HL-60 (cell line): ENCODE results near the gene TMPRSS2.

ENCODE experiments used
- DNase-seq, 2 experiments: peaks; one replicate each; pipeline ENCODE4 v3.0.0-alpha.2; 2010 to 2020; ENCODE audit warnings: low read depth in 1 of 2, low spot score in 1 of 2
- H3K27ac ChIP-seq: fragments of 250-450 bp; sonication (Bioruptor Pico); replicated peaks from 2 replicates; pipeline ENCODE4 v1.5.1; 2020; ENCODE audit warnings: mild to moderate bottlenecking, moderate library complexity
- H3K27me3 ChIP-seq: fragments of 250-450 bp; sonication (Bioruptor Pico); 2 replicates; pipeline ENCODE4 v1.5.1; 2021; ENCODE audit warnings: mild to moderate bottlenecking, moderate library complexity; ENCODE audit not compliant: insufficient read depth, poor library complexity, severe bottlenecking
- H3K4me3 ChIP-seq: replicated peaks from 2 replicates; pipeline ENCODE4 v1.5.1; 2011; ENCODE audit warnings: mild to moderate bottlenecking, control low read depth, low read length; ENCODE audit not compliant: insufficient read depth
- CTCF ChIP-seq: IDR thresholded peaks from one replicate; pipeline ENCODE4 v1.5.1; 2011; ENCODE audit warnings: low read length, control low read depth, inconsistent platforms; ENCODE audit not compliant: insufficient read depth
- GABPA ChIP-seq: IDR thresholded peaks from 2 replicates; pipeline ENCODE4 v1.6.1; 2012; ENCODE audit warnings: low read depth
- POLR2AphosphoS5 ChIP-seq: IDR thresholded peaks from 2 replicates; pipeline ENCODE4 v1.6.1; 2012; ENCODE audit warnings: low read depth
- REST ChIP-seq: IDR thresholded peaks from 2 replicates; pipeline ENCODE4 v1.6.1; 2012; ENCODE audit warnings: low read depth; ENCODE audit not compliant: insufficient replicate concordance
- SPI1 ChIP-seq: IDR thresholded peaks from 2 replicates; pipeline ENCODE4 v1.6.1; 2012; ENCODE audit warnings: low read depth, mild to moderate bottlenecking, borderline replicate concordance

The TMPRSS2 gene

GRCh38 chr21:41478319-41479177 is 29.4 kb downstream of the TMPRSS2 start:
- TF ChIP-seq SPI1 (no peak), CTCF (no peak), GABPA (no peak), POLR2AphosphoS5 (no peak), REST (no peak)
- Histone ChIP-seq H3K27me3 (peaks cover 4% of the 10 kb centered on the region), H3K4me3 (no peak overlapping the region), H3K27ac (no peak overlapping the region)
- no peak for DNase-seq

- Histone ChIP-seq H3K27me3 (peaks cover 4% of the 10 kb centered on the region), H3K27ac (no peak overlapping the region), H3K4me3 (no peak overlapping the region)
- DNase-seq, result no peak
- TF ChIP-seq SPI1 (no peak), REST (no peak), POLR2AphosphoS5 (no peak), CTCF (no peak), GABPA (no peak)
These were observed 30.2 kb downstream of the TMPRSS2 start for GRCh38 chr21:41477641-41478318.

GRCh38 chr21:41475714-41476420 is 32.1 kb downstream of the TMPRSS2 start:
- TF ChIP-seq CTCF (peak; percentile 12), POLR2AphosphoS5 (no peak)
- no peak overlapping the region for H3K4me3 ChIP-seq
- peaks cover 4% of the 10 kb centered on the region for H3K27me3 ChIP-seq
- DNase-seq, result peak in 1 of 2 experiments; percentile 5
- H3K27ac ChIP-seq, result no peak overlapping the region
